Measurements from ENCODE around the gene XPA. TPM values are rescaled to one million over a fixed set of nuclear protein-coding genes. Genes with fewer than 3 reads are reported as not detected.

XPA gene
- polyA plus RNA-seq, 3 donors, result 2.9 to 15.8 (median 15.4) TPM

GRCh38 chr9:97705354-97705950, 8.3 kb upstream of the XPA start:
- H3K9ac ChIP-seq (ENCODE audit: insufficient read depth, low read length, poor library complexity, severe bottlenecking), result no peak overlapping the region
- no peak overlapping the region for H3K27ac ChIP-seq (ENCODE audit: low read depth in 1 of 2, low read length in 2 of 2)
- Mint-ChIP-seq H3K27me3 (ENCODE audit: low read depth in 3 of 3) (peaks cover 18 to 61% (median 25%) of the 10 kb centered on the region in 3 donors), H3K4me3 (no peak overlapping the region), H3K27ac (no peak overlapping the region), H3K9me3 (no peaks in the 10 kb centered on the region), H3K4me1 (no peaks in the 10 kb centered on the region), H3K36me3 (no peaks in the 10 kb centered on the region)
- peaks cover 20 to 42% of the 10 kb centered on the region in 2 donors for H3K27me3 ChIP-seq (ENCODE audit: control insufficient read depth in 2 of 2, insufficient read depth in 2 of 2, low read length in 2 of 2)
- no peak overlapping the region for H3K4me2 ChIP-seq (replicated peaks; ENCODE audit: extremely low read depth, low read length, poor library complexity, severe bottlenecking)
- TF ChIP-seq CTCF (IDR thresholded peaks at IDR 0.05), result no peak
- H3K36me3 ChIP-seq (replicated peaks in 1 of 2; ENCODE audit: control insufficient read depth in 1 of 2, insufficient read depth in 2 of 2, low read length in 2 of 2), result no peaks in the 10 kb centered on the region
- no peak overlapping the region for H2AFZ ChIP-seq (ENCODE audit: insufficient read depth, low read depth, low read length, poor library complexity, severe bottlenecking)
- no peaks in the 10 kb centered on the region for H3K79me2 ChIP-seq (ENCODE audit: insufficient read depth, low read length)
- no peak for DNase-seq
- H4K20me1 ChIP-seq (ENCODE audit: insufficient read depth, low read length), result no peaks in the 10 kb centered on the region
- no peaks in the 10 kb centered on the region for H3K9me3 ChIP-seq (replicated peaks in 1 of 2; ENCODE audit: control insufficient read depth in 1 of 2, insufficient read depth in 1 of 2, low read length in 2 of 2)
- H3K4me3 ChIP-seq (replicated peaks in 1 of 3; ENCODE audit: low read depth in 2 of 3, low read length in 3 of 3), result no peak overlapping the region
- WGBS (ENCODE audit: insufficient coverage), result 88% methylated on average over 1 of the region's 3 CpGs
- no peaks in the 10 kb centered on the region for H3K4me1 ChIP-seq (ENCODE audit: control insufficient read depth in 1 of 2, insufficient read depth in 2 of 2, low read length in 2 of 2)
- intact Hi-C loops (cut with micrococcal nuclease), result loop anchor here in 1 of 2 donors (10.0 kb wide), 1 partner anchor 229 kb away; the partner anchor contains the start of gene HEMGN

- H4K20me1 ChIP-seq (ENCODE audit: insufficient read depth, low read length), result no peaks in the 10 kb centered on the region
- H3K27ac ChIP-seq (ENCODE audit: low read depth in 1 of 2, low read length in 2 of 2), result no peak overlapping the region
- no peak for DNase-seq
- H3K27me3 ChIP-seq (ENCODE audit: control insufficient read depth in 2 of 2, insufficient read depth in 2 of 2, low read length in 2 of 2), result peaks cover 20 to 42% of the 10 kb centered on the region in 2 donors
- H3K4me2 ChIP-seq (replicated peaks; ENCODE audit: extremely low read depth, low read length, poor library complexity, severe bottlenecking), result no peak overlapping the region
- H3K79me2 ChIP-seq (ENCODE audit: insufficient read depth, low read length), result no peaks in the 10 kb centered on the region
- H3K4me1 Mint-ChIP-seq, result peaks cover under 1% of the 10 kb centered on the region
- no peak overlapping the region for H3K9ac ChIP-seq (ENCODE audit: insufficient read depth, low read length, poor library complexity, severe bottlenecking)
- no peaks in the 10 kb centered on the region for H3K36me3 Mint-ChIP-seq
- intact Hi-C loops (cut with micrococcal nuclease), result loop anchor here in 1 of 2 donors (10.0 kb wide), 1 partner anchor 230 kb away; the partner anchor contains the start of gene HEMGN
- peaks cover 20 to 60% (median 26%) of the 10 kb centered on the region in 3 donors for H3K27me3 Mint-ChIP-seq (ENCODE audit: low read depth in 3 of 3)
- TF ChIP-seq CTCF (IDR thresholded peaks at IDR 0.05), result no peak
- no peak overlapping the region for H3K4me3 Mint-ChIP-seq
- no peak overlapping the region for H3K4me3 ChIP-seq (replicated peaks in 1 of 3; ENCODE audit: low read depth in 2 of 3, low read length in 3 of 3)
- no peaks in the 10 kb centered on the region for H3K9me3 ChIP-seq (replicated peaks in 1 of 2; ENCODE audit: control insufficient read depth in 1 of 2, insufficient read depth in 1 of 2, low read length in 2 of 2)
- no peak overlapping the region for H3K27ac Mint-ChIP-seq
- no peaks in the 10 kb centered on the region for H3K36me3 ChIP-seq (replicated peaks in 1 of 2; ENCODE audit: control insufficient read depth in 1 of 2, insufficient read depth in 2 of 2, low read length in 2 of 2)
- no peak overlapping the region for H2AFZ ChIP-seq (ENCODE audit: insufficient read depth, low read depth, low read length, poor library complexity, severe bottlenecking)
- H3K4me1 ChIP-seq (ENCODE audit: control insufficient read depth in 1 of 2, insufficient read depth in 2 of 2, low read length in 2 of 2), result no peaks in the 10 kb centered on the region
- 92% methylated on average over 3 of the region's 4 CpGs for WGBS (ENCODE audit: insufficient coverage)
- no peaks in the 10 kb centered on the region for H3K9me3 Mint-ChIP-seq
Measured at GRCh38 chr9:97704851-97705250, 7.7 kb upstream of the XPA start.
